Osteocyte (in vitro differentiated cells): Measurements from ENCODE around the gene IQSEC1. TPM values are rescaled to one million over a fixed set of nuclear protein-coding genes. Genes with fewer than 3 reads are reported as not detected.

Experiments
- total RNA-seq: library from RNA; stranded (reverse); gene quantifications from 2 replicates; pipeline ENCODE4 v1.2.1, GENCODE V29; 2021

The IQSEC1 gene
- total RNA-seq, 1 donor from 2014 or later: 37.9 TPM

Other genes with a start within 250 kb of the IQSEC1 start
- gene RPL32, start 231.9 kb downstream of the IQSEC1 start, total RNA-seq: 1,247 and 1,287 TPM in 2 replicates